Choroid plexus epithelial cell (primary cell): ENCODE data around the gene TUT7.

ENCODE experiments used
- DNase-seq: peaks from one replicate; pipeline ENCODE4 v3.0.0-alpha.2; 2010; ENCODE audit warnings: low read depth
- H3K4me3 ChIP-seq: 2 replicates; pipeline ENCODE4 v1.5.1; 2011; ENCODE audit warnings: low read depth, mild to moderate bottlenecking, control low read depth, low read length, moderate library complexity
- TF ChIP-seq, protein P1 (sequence below): conservative IDR thresholded peaks from 2 replicates; pipeline ENCODE4 v1.5.1; 2011; ENCODE audit warnings: low read depth, mild to moderate bottlenecking, control low read depth, inconsistent platforms, low read length, moderate library complexity

TUT7 gene

DNA sequence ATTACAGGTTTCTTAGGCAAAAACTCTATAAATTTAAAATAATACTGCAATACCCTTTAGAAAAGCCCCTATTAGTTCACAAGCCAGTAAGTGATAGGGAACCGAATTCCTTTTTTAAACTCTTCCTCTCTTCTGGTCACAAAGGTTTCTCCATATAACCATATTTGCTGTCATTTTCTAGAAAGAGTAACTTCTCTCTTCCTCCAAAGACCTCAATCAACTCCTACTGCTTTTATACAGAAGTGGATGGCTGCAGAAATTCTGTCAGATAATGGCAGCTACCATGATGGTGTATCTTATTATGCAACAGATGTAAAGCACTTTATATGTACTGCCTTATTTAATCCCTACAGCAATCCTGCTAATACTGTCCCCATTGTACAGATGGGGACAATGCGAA is 6.2 kb downstream of the TUT7 start:
- DNase-seq = no peak
- TF ChIP-seq, protein P1, sequence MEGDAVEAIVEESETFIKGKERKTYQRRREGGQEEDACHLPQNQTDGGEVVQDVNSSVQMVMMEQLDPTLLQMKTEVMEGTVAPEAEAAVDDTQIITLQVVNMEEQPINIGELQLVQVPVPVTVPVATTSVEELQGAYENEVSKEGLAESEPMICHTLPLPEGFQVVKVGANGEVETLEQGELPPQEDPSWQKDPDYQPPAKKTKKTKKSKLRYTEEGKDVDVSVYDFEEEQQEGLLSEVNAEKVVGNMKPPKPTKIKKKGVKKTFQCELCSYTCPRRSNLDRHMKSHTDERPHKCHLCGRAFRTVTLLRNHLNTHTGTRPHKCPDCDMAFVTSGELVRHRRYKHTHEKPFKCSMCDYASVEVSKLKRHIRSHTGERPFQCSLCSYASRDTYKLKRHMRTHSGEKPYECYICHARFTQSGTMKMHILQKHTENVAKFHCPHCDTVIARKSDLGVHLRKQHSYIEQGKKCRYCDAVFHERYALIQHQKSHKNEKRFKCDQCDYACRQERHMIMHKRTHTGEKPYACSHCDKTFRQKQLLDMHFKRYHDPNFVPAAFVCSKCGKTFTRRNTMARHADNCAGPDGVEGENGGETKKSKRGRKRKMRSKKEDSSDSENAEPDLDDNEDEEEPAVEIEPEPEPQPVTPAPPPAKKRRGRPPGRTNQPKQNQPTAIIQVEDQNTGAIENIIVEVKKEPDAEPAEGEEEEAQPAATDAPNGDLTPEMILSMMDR = no peak
- no peak overlapping the region for H3K4me3 ChIP-seq

DNA sequence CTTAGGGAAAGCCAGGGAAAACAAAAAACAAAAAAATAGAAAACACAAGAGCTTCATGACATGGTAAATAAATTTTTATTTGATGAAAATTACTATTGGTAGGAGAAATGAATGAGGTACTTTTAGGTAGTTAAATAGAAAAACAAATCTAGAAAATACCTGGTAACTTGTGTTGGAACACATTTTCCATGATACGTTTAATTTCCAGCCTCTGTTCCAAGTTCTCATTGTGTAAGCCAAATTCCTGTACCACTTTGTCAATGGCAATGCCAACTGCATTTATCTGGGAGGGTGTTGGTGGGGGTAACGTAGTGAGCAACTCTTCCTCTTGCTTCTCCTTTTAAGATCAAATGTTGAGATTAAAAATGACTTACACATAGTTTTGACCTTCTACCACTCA is 9.4 kb downstream of the TUT7 start:
- TF ChIP-seq, protein P1 = no peak
- DNase-seq = no peak
- no peak overlapping the region for H3K4me3 ChIP-seq

DNA sequence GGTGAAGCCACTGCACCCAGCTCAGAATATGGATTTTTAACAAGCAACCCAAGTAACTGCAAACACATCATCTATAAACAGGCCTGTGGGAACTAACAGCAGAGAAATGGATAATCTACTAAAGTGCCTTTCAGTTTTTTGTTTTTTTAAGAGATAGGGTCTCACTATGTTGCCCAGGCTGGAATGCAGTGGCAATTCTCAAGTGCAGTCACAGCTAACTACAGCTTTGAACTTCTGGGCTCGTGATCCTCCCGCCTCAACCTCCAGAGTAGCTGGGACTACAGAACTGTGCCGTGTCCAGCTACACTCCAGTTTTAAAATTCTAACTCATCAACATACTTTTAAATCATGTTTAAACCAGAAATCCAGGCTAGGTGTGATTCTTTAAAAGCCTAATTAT is 11.9 kb downstream of the TUT7 start:
- H3K4me3 ChIP-seq = no peak overlapping the region
- DNase-seq = no peak
- TF ChIP-seq, protein P1 = no peak

DNA sequence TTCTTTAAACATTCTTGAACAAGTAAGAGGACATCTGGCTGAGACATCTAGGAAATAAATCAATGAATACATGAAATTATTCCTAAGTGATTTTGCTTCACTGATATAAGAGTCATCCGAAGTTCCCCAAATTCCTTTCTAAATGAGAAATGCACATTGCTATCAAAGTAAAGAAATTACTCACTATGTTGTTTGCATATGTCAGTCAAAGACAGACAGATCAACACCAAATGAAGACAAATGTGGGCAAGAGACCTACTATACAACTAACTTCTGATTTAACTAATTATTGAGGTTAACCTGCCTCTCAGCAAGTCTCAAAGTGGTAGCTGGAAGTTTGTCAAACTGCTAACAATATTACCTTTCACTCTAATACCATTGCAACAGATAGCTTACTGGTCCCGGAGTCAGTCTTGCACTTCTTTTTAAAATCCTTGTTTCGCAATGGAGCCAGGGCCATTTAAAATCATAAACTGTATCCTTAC is 13.2 kb downstream of the TUT7 start:
- TF ChIP-seq, protein P1 = no peak
- no peak overlapping the region for H3K4me3 ChIP-seq
- DNase-seq = peak; percentile 34

DNA sequence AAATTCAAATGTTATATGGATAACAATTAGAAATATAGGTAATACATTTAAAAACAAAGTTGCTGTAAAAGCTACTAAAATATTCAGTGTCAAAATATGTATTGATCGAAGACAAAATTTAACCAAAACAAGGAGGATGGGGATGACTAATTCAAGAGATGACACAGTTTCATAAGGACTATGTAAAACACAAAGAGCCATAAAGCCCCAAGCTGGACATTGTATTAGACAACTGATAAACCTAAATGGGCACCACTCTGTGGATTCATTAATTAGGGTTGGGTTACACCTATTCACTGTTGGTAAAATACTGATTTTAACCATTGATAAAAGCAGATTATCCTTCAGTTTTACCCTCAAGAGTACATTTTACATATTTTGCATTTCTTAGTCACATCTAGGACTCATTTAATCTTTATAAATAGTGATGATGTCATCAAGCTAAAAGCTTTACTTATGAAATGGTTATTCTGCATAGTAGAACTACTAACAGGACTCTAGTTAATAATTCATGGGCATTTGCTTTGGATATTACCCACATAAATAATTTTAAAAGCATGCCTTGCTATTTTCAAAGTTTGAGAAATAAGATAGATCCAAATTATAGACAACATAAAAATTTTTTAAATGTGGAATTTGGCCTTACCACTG is 13.7 kb downstream of the TUT7 start:
- no peak overlapping the region for H3K4me3 ChIP-seq
- DNase-seq = no peak
- TF ChIP-seq, protein P1 = no peak

DNA sequence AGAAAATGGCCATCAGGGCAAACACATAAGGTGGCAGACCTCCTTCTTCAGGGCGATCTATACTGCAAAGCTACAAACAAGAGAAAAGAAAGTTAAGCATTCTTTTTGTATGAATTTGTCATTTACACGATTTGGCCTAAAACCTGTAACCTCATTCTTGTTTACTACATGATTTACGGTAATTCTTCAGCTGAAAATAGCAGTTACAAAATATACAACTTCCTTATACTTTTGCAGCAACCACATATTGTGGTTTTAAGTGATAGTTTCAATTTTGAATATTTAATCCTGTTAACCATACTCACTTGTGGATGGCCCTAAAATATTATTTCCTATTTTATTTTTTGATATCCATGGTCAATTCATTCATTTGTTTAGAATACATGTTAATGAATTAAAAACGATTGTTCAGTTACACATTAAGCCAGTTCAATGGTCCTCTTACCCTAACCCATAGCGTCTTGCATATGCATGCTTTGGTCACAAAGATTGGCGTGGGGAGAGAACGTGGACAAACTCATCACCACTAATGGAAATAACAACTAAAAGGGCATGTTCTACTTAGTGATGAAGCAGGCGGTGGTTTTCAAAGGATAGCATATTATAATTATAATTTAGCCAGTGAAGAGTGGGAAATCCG is 16.6 kb downstream of the TUT7 start:
- TF ChIP-seq, protein P1 = no peak
- no peak overlapping the region for H3K4me3 ChIP-seq
- DNase-seq = no peak

DNA sequence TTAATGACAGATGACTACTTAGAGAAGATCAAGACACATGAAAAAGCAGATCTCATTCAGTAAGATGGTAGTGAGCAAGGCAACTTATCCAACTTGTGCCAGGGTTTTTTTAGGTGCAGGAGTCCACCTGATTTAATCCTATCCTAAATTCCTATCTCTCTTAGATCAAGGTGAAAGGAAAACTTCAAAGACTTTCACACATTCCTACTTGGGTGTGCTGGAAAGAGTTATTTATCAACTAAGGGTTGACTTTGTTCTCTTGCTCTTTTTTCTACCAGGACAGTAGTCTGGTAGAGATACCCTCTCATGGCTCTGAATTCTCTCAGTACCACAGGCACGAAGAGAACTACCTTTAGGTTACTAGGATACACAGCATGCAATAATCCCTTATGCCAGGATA is 18.2 kb downstream of the TUT7 start:
- H3K4me3 ChIP-seq = no peak overlapping the region
- DNase-seq = no peak
- TF ChIP-seq, protein P1 = no peak
